ENCODE measurements around the gene ADRA2B. TPM values are rescaled to one million over a fixed set of nuclear protein-coding genes. Genes with fewer than 3 reads are reported as not detected.

ADRA2B gene
- total RNA-seq, 1 experiment from 2014 or later, result 0.47 TPM

- no peaks in the 10 kb centered on the region for H3K27me3 ChIP-seq (ENCODE audit: insufficient read depth, low read length)
- H3K4me2 ChIP-seq (ENCODE audit: low read length), result no peak overlapping the region
- H3K9me2 ChIP-seq (ENCODE audit: insufficient read depth), result no peaks in the 10 kb centered on the region
- BruUV-seq (replicated peaks), result no TSS peak
- RAD21 ChIA-PET (ENCODE audit: low non-redundant PET in 1 of 2, low total read pairs in 2 of 2, uncharacterized antibody in 2 of 2, unreplicated experiment in 2 of 2), result no interaction called here
- no peaks in the 10 kb centered on the region for H3K79me2 ChIP-seq (ENCODE audit: insufficient read depth, low read length)
- no peak for ATAC-seq
- intact Hi-C loops (cut with micrococcal nuclease), result no loop called here
- H3K9me3 ChIP-seq (ENCODE audit: control insufficient read depth in 1 of 2, insufficient read depth in 1 of 2, low read depth in 1 of 2, low read length in 2 of 2), result no peaks in the 10 kb centered on the region
- no peak overlapping the region for H3K4me3 ChIP-seq (replicated peaks in 1 of 2; ENCODE audit: low read depth in 1 of 2, low read length in 2 of 2)
- CTCF ChIA-PET, result no interaction called here
- DNase-seq (ENCODE audit: low read depth, low spot score), result no peak
- H4K20me1 ChIP-seq (ENCODE audit: insufficient read depth), result no peaks in the 10 kb centered on the region
- POLR2A ChIA-PET, result no interaction called here
- no peaks in the 10 kb centered on the region for H3K36me3 ChIP-seq (ENCODE audit: control insufficient read depth in 1 of 2, insufficient read depth in 2 of 2, low read length in 2 of 2)
- no peaks in the 10 kb centered on the region for H3K4me1 ChIP-seq (ENCODE audit: control insufficient read depth in 1 of 2, insufficient read depth in 2 of 2, low read length in 2 of 2)
- H3K27ac ChIP-seq (ENCODE audit: low read depth, low read length), result no peak overlapping the region
- no peak for TF ChIP-seq REST (IDR thresholded peaks at IDR 0.05; ENCODE audit: low read depth)
- no peak for TF ChIP-seq CTCF (IDR thresholded peaks at IDR 0.05 in 2 of 3, conservative IDR thresholded peaks at IDR 0.05 in 1 of 3; ENCODE audit: borderline replicate concordance in 1 of 3, insufficient read depth in 1 of 3, low read depth in 2 of 3, low read length in 2 of 3)
- TF ChIP-seq ELF1 (IDR thresholded peaks at IDR 0.05; ENCODE audit: borderline replicate concordance, low read depth), result no peak
- no peak for TF ChIP-seq CBX3 (IDR thresholded peaks at IDR 0.05; ENCODE audit: low read depth)
- no peak for TF ChIP-seq EZH2phosphoT487 (IDR thresholded peaks at IDR 0.05; ENCODE audit: borderline replicate concordance)
- TF ChIP-seq ZFX (IDR thresholded peaks at IDR 0.05), result no peak
- TF ChIP-seq FOSL1 (IDR thresholded peaks at IDR 0.05; ENCODE audit: low read depth), result no peak
- no peak for TF ChIP-seq POLR2A (IDR thresholded peaks at IDR 0.05; ENCODE audit: borderline replicate concordance, extremely low read depth, insufficient read depth, insufficient read length)
- no peak for TF ChIP-seq MAX (IDR thresholded peaks at IDR 0.05)
- no peak for TF ChIP-seq ATF3 (IDR thresholded peaks at IDR 0.05)
- no peak for TF ChIP-seq SIN3A (IDR thresholded peaks at IDR 0.05; ENCODE audit: low read depth)
- no peak for TF ChIP-seq POLR2AphosphoS5 (IDR thresholded peaks at IDR 0.05; ENCODE audit: low read depth, low read length)
- TF ChIP-seq SRF (IDR thresholded peaks at IDR 0.05; ENCODE audit: low read depth), result no peak
- no peak for TF ChIP-seq EZH2 (IDR thresholded peaks at IDR 0.05)
- TF ChIP-seq ZBTB33 (IDR thresholded peaks at IDR 0.05; ENCODE audit: extremely low read depth, insufficient replicate concordance, low read length), result no peak
- no peak for TF ChIP-seq ZNF274 (IDR thresholded peaks at IDR 0.05; ENCODE audit: low read depth, low read length)
- TF ChIP-seq JUND (IDR thresholded peaks at IDR 0.05), result no peak
- no peak for TF ChIP-seq TCF7L2 (IDR thresholded peaks at IDR 0.05; ENCODE audit: borderline replicate concordance, extremely low read depth, insufficient read depth, insufficient read length)
- H2AFZ ChIP-seq (ENCODE audit: low read depth, low read length, poor library complexity, severe bottlenecking), result no peak overlapping the region
- H3K9ac ChIP-seq (ENCODE audit: low read length), result no peak overlapping the region
Measured at GRCh38 chr2:96082211-96083063, 33.9 kb downstream of the ADRA2B start.

All from HCT116 (cell line).